Spinal cord (tissue), 10 donors: Measurements from ENCODE around the gene MGAT4B. TPM values are rescaled to one million over a fixed set of nuclear protein-coding genes. Genes with fewer than 3 reads are reported as not detected.

Experiments used
- DNase-seq, 6 donors: peaks; one replicate each; pipeline versions ENCODE4 v3.0.0 to v3.0.0-alpha.2; 2013 to 2015; ENCODE audit warnings: low spot score in 6 of 6, low read depth in 4 of 6
- H3K27ac ChIP-seq: one replicate; pipeline ENCODE4 v1.5.1; 2013; ENCODE audit warnings: low read depth, low read length, control low read depth
- H3K27me3 ChIP-seq: one replicate; pipeline ENCODE4 v1.6.1; 2013; ENCODE audit warnings: low read length; ENCODE audit not compliant: control insufficient read depth, insufficient read depth
- H3K36me3 ChIP-seq: one replicate; pipeline ENCODE4 v1.6.1; 2013; ENCODE audit warnings: low read length; ENCODE audit not compliant: control insufficient read depth, insufficient read depth
- H3K4me1 ChIP-seq: one replicate; pipeline ENCODE4 v1.6.1; 2013; ENCODE audit warnings: low read length; ENCODE audit not compliant: control insufficient read depth, insufficient read depth
- H3K4me3 ChIP-seq: one replicate; pipeline ENCODE4 v1.5.1; 2013; ENCODE audit warnings: low read depth, low read length, control low read depth
- H3K9me3 ChIP-seq: one replicate; pipeline ENCODE4 v1.6.1; 2013; ENCODE audit warnings: low read length; ENCODE audit not compliant: control insufficient read depth, insufficient read depth
- WGBS: methylation state at CpG from one replicate; pipeline ENCODE4 v1.1.5; 2013; ENCODE audit warnings: missing lambda C conversion rate; ENCODE audit not compliant: insufficient coverage; 5-methylcytosine and 5-hydroxymethylcytosine counted together
- polyA plus RNA-seq, 2 donors: library from polyadenylated mRNA; unstranded; fragments of 120-200 nt; gene quantifications; one replicate each; pipeline ENCODE4 v1.2.1, GENCODE V29; 2013; ENCODE audit not compliant: insufficient read length in 2 of 2
- small RNA-seq: library from RNA; depleted of rRNA; stranded (forward); fragments of <200 nt; gene quantifications from one replicate; pipeline ENCODE3, GENCODE V24; 2014; ENCODE audit warnings: low replicate concordance
- total RNA-seq, 2 donors: library from RNA; depleted of rRNA in 1 of 2; stranded (reverse); fragments of 120-200 nt in 1 of 2; fragments of >200 nt in 1 of 2; gene quantifications; one replicate each; pipeline versions ENCODE4 v1.2.3 to v1.2.4, GENCODE V29; 2013 to 2014
- donor health status: healthy.

The MGAT4B gene
- total and polyA plus RNA-seq, 4 donors = 69.4 to 211 (median 131) TPM

DNA sequence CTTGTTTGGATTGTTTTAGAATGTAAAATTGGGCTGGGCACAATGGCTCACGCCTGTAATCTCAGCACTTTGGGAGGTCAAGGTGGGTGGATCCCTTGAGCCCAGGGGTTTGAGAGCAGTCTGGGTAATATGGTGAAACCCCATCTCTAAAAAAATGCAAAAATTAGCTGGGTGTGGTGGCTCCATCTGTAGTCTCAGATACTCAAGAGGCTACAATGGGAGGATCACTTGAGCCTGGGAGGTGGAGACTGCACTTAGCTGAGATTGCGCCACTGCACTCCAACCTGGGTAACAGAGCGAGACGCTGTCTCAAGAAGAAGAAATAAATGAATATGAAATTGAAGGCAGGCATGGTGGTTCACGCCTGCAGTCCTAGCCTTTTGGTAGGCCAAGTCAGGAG is 52.7 kb downstream of the MGAT4B start:
- Histone ChIP-seq H3K27me3 (no peaks in the 10 kb centered on the region), H3K9me3 (no peaks in the 10 kb centered on the region), H3K27ac (no peak overlapping the region), H3K4me1 (no peaks in the 10 kb centered on the region), H3K36me3 (peaks cover 6% of the 10 kb centered on the region), H3K4me3 (no peak overlapping the region)
- no peak for DNase-seq
- 91% methylated on average over 4 of the region's 5 CpGs for WGBS

DNA sequence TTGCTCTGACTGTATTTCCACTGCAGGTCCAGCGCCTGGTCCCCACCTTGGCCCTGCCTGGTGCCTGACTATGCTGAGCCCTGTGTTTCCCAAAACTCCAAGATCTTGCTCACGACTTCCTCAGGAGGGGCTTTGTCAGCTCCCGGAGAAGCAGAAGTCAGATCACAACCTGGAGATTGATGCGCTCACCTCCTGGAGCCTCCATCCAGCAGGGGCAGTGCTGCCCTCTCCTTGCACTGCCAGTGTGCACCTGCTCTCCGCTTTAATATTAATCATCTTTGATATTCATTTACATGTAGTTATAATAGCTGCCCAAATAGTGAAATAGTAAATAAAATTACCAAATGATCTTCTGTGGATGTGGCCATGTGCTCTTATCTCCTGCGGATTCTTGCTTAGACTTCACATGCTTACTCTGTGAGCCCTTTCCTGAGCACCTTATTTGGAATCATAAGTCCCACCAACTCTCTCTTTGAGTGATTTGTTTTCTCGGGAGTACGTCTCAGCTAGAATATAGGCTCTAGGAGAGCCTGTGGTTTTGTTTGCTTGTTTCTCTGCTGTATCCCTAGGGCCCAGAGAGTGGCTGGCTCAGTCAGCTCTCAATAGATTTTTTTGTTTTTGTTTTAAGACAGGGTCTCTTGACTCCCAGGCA is 56.7 kb downstream of the MGAT4B start:
- no peak for DNase-seq
- peaks cover 5% of the 10 kb centered on the region for H3K36me3 ChIP-seq
- 80% methylated on average over 3 of the region's 8 CpGs for WGBS
- H3K4me1 ChIP-seq = no peaks in the 10 kb centered on the region
- H3K27me3 ChIP-seq = no peaks in the 10 kb centered on the region
- no peak overlapping the region for H3K4me3 ChIP-seq
- H3K27ac ChIP-seq = no peak overlapping the region
- no peaks in the 10 kb centered on the region for H3K9me3 ChIP-seq

DNA sequence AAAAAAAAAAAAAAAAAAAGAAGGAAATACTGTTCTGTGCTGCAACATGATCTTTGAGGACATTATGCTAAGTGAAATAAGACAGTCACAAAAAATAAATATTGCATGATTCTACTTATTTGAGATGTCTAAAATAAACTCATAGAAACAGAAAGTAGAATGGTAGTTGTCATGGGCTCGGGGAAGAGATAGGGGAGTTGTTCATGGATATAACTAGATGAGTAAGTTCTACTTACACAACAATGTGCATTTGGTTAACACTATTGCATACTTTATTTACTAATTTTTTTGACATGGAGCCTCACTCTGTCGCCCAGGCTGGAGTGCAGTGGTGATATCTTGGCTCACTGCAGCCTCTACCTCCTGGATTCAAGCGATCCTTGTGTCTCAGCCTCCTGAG is 58.9 kb downstream of the MGAT4B start:
- no peak for DNase-seq
- 100% methylated on average over 2 of the region's 3 CpGs for WGBS
- H3K4me1 ChIP-seq = no peaks in the 10 kb centered on the region
- H3K4me3 ChIP-seq = no peak overlapping the region
- H3K27ac ChIP-seq = no peak overlapping the region
- no peaks in the 10 kb centered on the region for H3K9me3 ChIP-seq
- H3K36me3 ChIP-seq = peaks cover 3% of the 10 kb centered on the region
- H3K27me3 ChIP-seq = no peaks in the 10 kb centered on the region

Small RNA genes lying within 50 kb of the gene (small RNA-seq; reads per million reads assigned to genes)
- gene MIR1229 (0.10 reads per million), gene RF00019 (not detected)

Other genes with a start within 250 kb of the MGAT4B start
- gene HNRNPH1, start 183.2 kb downstream of the MGAT4B start, total RNA-seq = 100 to 1,000 TPM; 480 to 560 TPM
- 100 to 1,000 TPM; 633 to 772 TPM for gene HNRNPH1, start 183.2 kb downstream of the MGAT4B start, polyA plus RNA-seq
- gene CBY3, start 125.8 kb downstream of the MGAT4B start, total RNA-seq = not detected
- 1 to 10 TPM; 2.3 to 2.6 TPM for gene CBY3, start 125.8 kb downstream of the MGAT4B start, polyA plus RNA-seq
- 100 to 1,000 TPM; 462 to 537 TPM for gene CANX, start 107.9 kb downstream of the MGAT4B start, total RNA-seq
- 100 to 1,000 TPM; 380 to 481 TPM for gene CANX, start 107.9 kb downstream of the MGAT4B start, polyA plus RNA-seq
- 10 to 100 TPM; 10.8 to 17.2 TPM for gene MAML1, start 74.0 kb downstream of the MGAT4B start, total RNA-seq
- gene MAML1, start 74.0 kb downstream of the MGAT4B start, polyA plus RNA-seq = 10 to 100 TPM; 28.7 to 30.4 TPM
- 1 to 10 TPM; 1.9 to 6.2 TPM for gene LTC4S, start 12.9 kb downstream of the MGAT4B start, total RNA-seq
- gene LTC4S, start 12.9 kb downstream of the MGAT4B start, polyA plus RNA-seq = 10 to 100 TPM; 10.5 to 10.7 TPM
- gene SQSTM1, start 14.0 kb upstream of the MGAT4B start, total RNA-seq = 100 to 1,000 TPM in 1 of 2 donors, 10 to 100 TPM in 1; 95.6 to 155 TPM
- gene SQSTM1, start 14.0 kb upstream of the MGAT4B start, polyA plus RNA-seq = 100 to 1,000 TPM; 107 to 131 TPM
- 10 to 100 TPM; 26.3 to 49.4 TPM for gene MRNIP, start 52.0 kb upstream of the MGAT4B start, total RNA-seq
- 10 to 100 TPM; 35.2 to 53.9 TPM for gene MRNIP, start 52.0 kb upstream of the MGAT4B start, polyA plus RNA-seq
- 10 to 100 TPM; 46.0 to 47.1 TPM for gene TBC1D9B, start 101.0 kb upstream of the MGAT4B start, total RNA-seq
- gene TBC1D9B, start 101.0 kb upstream of the MGAT4B start, polyA plus RNA-seq = 100 to 1,000 TPM; 103 to 124 TPM